NCI-H187 (cell line): ENCODE measurements around the gene TCF7.

Experiments
- DNase-seq, 2 experiments: peaks; one replicate each; lab custom pipeline; 2025; lab: John Stamatoyannopoulos, UW

Gene TCF7

DNA sequence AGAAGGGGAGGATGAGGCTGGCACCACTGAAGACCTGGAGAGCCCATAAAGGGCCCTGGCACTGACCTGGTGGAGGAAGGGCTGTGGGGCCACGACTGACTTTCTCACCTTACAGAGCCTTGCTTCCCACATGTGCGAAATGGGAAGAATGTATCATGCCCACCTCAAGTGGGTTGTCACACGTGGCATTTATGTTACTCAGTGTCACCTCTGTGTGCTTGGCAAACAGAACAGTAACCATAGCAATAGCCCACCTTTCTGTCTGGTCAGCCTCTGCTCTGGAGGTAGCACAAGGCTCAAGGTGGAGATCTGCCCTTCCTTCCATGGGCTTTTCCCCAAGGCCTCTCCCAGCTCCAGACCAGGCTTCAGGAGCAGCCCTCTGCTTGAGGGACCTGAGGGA, 16.7 kb downstream of the TCF7 start:
- no peak for DNase-seq

DNA sequence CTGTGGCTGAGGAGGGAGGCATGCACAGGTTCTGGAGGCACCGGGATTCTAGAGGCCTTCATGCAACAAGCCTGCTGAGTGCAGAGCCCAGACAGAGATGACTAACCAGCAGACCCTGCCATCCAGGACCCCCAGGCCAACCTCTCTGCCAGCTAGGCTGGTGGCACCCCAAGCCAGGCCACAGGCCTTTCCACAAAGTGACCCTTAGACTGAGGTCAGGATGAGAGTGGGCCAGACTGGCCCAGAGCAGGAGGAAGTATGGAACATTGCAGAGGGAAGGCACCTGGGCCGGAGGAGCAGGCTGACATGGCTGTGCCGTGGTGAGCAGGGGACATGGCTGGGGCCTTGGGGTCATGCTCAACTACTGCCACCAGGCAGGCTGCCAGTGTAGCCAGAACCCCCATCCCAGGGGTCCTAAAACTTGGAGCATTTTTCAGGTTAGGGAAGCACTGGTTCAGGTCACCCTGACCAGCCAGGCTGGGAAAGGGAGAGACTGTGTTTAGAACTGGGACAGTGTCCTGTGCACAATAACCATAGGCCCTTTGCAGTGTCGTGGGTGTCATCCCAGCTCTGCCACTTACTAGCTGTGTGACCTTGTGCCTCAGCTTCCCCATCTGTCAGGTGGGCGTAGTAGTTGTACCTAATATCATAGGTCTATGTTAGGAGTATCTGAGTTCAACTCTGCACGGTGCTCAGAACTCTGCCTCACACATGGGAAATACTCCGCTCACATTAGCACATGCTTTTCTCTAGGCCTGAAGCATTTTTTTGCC, 17.3 kb downstream of the TCF7 start:
- DNase-seq = no peak

DNA sequence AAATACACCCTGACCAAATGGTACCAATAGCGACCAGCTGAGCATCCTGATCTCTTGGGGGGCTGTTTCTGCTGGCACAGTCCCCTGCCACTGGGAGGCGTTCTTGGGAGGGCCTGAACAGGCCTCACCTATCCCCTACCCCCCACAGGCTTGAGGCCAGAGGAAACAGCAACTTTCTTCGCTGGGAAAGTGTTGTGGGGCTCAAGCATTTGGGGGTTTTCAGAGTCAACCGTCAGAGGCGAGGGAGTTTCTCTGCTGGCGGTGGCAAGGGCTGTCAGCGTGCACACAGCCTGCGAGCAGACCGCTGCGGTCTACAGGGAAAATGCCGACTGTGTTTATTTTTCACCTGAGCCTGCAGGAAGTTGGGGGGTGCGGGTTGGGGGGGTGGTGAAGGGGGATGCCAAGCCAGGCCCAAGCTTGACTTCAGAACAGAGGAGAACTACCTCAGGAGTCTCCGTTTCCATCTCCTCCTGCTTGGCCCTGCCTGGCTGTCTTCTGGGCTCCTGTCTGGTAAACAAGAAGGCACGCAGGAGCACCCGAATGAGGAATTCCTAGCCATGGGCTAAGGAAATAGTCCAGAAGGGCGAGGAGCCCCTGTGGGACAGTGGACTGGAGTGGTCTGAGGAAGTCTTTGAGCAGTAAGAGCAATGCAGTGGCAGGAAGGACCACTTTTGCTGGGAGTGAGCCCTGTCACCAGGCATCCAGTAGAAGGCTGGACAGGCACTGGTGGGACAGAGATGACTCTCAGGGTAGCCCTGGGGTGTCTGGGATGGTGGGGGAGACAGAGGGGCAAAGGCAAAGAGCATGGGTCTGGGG, 18.1 kb downstream of the TCF7 start:
- DNase-seq = no peak

DNA sequence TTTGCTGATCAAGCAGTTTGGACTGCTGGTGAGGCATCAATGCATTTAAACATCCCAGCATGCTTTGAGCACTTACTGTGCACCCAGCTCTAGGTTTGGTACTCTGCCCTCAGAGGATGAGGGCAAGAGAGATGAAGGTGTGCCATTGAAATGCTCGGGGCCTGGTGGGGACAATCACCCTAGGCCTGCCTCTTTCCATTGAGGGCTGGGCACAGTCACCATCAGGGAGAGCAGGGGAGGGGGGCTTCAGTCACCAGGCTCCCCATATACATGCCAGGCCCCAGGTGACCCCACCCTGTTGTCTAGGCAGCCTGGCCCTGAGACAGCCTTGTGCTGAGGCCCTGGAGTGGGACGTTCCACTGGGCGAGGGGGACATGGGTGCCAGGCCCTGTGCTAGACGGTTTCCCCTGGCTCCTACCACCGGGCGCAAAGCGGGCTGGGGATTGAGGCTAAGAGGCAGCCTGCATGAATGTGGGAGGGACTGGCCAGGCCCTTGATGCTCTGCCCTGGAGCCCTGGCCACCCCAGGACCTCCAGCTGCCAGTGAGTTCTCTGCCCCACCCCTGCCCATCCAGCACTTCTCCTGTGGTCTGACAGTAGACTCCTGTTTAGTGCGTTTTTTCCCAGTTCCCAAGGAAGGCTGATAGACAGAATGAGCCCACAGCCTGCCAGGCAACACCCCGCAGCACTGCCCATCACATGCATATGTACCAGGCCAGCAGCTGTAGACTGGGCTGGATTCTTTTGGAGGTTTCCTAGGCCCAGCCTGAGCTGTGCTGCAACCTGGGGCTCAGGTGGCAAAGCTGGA, 18.9 kb downstream of the TCF7 start:
- no peak for DNase-seq

DNA sequence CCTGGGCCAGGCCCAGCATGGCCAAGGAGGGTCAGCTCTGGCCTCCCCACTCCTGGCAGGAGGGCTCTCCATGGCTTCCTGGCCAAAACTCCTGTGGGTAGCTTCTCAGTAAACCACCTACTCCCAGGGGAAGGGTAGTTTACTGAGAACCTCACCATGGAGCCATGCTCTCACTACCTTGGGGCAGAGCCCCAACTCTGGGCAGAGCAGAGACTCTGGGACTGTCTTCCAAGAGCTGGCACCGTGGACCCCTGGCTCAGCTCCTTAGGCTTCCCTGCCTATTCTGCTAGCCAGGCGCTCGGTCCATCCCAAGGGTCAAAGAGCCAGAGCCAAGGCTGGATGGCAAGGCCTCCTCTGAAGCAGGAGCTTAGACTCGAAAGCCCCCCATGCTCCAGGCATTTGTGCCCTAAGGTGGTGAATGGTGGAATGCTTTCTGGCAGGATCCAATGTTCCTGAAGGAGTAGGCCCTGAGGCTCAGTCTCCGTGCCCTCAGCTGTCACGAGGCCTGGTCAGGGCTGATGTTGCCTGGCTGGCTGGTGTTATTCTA, 19.6 kb downstream of the TCF7 start:
- no peak for DNase-seq

DNA sequence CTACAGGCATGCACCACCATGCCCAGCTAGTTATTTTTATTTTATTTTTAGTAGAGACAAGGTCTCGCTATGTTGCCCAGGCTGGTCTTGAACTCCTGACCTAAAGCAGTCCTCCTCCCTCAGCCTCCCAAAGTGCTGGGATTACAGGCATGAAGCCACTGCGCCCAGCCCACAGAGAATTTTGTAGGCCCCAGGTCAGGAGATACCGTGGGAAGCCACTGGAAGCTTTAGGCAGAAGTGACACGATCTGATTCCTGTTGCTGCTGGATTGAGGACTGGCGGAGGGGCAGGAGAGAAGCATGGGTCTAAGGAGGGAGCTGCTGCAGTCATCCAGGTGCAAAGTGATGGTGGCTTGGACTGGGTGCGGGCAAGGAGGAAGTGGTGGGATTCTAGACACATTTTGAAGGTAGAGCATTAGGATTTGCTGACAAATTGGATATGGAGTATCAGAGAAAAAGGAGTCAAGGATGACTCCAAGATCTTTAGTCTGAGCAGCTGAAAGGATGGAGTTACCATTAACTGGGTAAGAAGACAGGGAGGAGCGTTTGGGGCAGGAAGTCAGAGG, 20.7 kb downstream of the TCF7 start:
- no peak for DNase-seq

DNA sequence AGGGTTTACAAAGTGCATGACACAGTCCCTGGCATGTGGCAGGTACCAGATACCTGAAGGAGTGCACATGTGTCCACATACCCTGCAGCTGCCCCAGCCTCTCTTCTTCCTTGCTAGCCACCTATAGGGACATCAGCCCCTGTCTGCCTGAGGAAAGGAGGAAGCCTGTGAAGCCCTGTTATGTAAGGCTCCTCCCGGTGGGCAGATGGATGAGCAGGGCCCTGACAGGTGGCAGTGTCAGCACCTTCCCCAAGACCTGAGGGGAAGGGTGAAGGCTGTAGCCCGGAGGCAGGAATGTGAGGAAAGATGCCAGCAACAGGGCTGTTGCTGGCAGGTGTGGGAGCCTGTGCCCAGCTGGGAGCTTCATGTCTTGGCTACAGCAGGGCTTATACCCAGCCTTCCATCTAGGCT, 21.7 kb downstream of the TCF7 start:
- DNase-seq = no peak

DNA sequence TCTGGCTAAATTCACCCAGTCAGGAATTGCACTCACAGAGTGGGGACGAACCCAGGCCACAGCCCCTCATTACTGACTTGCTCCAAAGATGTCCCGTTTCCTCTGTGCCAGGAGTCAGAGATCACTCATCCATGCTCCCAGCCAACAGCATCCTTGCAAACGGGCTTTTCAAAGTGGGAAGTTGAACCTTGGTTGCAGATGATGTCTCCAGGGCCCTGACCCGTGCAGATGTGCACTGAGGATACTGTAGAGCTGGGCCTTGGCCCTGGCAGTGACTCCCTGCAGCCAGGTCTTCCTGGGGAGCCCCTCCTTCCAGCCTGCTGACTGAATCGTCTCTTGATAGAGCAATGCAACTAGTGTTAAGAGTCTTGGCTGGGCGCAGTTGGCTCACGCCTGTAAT, 22.3 kb downstream of the TCF7 start:
- no peak for DNase-seq

DNA sequence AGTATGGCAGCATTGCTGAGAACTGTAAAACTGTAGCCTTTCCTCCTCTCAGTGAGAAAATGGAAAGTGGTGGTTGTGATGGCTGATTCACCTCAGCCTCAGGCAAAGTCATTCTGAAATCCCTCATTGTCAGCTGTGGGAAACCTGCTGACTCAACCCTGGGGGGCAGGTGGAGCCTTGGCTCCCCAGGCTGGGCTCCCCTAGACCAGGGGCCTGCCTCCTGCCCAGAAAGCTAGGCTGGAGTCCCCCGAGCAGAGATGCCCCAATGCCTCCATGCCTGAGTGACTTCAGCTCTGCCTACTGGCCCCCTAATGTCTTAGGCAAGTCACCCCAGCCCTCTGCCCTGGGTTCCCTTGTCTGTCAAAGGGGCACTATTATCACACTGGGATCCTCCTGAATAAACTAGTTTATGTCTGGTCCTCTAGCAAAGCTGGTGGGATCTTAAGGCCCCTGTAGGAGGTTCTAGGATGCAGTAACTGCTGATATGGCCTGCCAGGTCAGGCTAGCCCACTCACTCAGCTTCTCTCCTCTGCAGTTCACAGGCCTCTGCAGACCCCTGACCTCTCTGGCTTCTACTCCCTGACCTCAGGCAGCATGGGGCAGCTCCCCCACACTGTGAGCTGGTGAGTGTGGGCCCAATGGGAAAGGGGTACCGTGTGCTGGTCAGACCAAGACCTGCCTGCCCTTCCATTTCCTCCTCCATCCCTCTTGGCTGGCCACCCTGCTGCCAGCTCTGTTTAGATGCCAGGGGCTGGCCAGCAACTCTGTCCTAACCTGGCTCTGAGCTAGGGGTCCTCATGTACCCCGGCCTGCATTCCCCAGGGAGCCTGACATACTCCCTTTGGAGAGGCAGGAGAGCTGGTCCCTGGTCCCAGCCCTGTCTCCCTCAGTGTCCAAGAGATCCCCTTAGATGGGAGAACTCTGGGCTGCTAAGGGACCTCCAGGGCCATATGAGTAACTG, 24.2 kb downstream of the TCF7 start:
- DNase-seq = no peak

DNA sequence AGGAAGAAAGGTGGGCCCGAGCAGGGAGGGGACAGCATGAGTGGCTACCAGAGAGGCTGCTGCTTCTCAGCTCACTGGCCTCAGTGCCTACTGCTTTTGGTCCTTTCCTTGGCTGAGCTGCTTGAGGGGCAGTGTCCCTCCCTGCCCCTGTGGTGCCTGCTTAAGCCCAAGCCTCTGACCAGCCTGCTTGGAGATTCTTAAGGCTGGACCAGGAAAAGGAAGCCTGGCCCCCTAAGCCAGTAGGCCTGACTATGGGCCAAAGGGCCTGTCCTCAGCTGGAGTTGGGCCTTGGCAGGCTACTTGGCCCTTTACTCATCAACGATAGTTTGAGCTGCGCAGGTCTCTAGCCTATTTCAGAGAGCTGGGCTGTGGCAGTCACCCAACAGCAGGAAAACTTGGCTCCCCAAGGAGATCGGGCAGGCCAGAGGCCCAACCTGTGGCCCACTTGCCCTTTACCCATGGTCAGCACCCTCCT, 24.9 kb downstream of the TCF7 start:
- DNase-seq = no peak

DNA sequence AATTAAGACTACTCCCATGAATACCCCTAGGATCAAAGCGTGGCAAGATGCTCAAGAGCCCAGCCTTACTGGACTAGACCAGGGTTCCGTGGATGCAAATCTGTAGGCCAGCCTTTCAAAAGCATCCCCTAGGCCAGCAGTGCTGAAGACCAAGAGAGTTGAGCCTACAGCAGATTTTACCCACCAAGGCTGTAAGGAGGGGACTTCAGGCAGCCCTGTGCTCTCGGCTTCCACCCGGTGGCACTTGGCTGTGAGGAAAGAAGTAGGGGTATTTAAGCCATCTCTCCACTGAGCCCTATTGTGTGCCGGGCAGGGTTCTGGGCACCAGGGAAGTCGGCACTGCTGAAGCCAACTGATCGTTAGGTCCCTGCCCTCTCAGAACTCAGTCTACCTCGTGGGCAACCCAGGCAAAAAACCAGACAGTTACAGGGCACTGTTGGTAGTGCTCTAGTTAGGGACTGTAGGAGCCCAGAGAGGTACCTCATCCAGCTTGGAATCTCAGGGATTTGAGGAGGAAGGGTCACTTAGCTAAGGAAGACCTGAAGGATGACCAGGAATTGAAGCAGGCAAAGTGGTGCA, 25.5 kb downstream of the TCF7 start:
- DNase-seq = no peak

DNA sequence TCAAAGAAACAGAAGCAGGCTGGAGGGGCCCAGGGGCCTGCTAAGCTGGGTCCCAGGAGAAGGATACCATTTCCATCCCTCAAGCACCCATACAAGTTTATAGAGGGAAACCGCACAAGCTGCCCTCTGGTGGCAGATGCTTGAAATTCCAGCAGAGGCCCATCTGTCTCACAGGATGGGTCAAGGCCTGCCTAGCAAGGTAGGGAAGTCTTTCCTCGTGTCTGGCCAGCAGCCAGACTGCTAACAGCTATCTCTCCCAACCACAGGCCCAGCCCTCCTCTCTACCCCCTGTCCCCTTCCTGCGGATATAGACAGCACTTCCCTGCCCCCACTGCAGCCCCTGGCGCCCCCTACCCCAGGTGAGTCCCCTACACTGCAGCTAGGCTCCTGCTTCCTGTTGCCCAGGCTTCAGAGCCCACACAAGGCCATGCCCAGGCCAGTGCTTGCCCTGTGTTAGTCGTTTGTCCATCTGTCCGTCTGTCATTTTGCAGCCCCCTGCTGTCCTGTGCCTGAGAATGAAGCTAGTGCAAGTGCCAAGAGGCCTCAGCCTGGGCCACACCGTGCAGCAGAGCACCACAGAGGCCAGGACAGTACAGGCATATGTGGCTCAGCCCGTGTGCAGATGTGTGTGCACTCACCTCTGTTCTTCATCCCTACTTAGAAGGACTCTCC, 26.2 kb downstream of the TCF7 start:
- DNase-seq = no peak

DNA sequence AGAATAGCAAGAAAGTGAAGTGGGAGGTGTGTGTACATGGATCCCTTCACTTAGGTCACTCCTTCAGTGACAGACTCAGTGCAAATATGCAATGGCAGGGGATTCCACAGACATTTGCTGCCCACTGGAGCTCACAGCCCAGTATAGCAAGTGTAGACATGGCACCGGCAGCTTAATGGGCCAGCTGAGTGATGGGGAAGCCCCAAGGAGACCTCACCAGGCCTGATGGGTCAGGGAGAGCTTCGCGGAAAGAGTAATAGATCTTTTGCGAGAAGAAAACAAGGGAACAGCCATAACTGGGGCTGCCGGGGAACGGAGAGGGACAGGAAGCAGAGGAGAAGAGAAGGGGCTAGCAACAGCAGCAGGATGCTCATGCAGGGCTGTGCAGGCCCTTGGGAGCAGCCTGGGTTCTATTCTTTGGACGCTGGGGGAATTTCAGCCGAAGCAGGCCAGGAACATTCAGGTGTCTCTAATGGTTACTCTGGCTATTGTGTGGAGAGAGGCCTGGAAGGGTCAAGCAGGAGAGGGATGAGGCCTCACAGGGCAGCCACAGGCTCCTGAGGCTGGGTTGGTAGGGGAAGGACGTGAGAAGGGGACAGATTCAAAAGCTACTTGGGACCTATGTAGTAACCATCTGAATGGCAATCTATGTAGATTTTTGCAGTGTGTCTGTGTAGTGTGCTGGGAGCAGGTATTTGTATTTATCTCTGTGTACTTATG, 27.0 kb downstream of the TCF7 start:
- no peak for DNase-seq

DNA sequence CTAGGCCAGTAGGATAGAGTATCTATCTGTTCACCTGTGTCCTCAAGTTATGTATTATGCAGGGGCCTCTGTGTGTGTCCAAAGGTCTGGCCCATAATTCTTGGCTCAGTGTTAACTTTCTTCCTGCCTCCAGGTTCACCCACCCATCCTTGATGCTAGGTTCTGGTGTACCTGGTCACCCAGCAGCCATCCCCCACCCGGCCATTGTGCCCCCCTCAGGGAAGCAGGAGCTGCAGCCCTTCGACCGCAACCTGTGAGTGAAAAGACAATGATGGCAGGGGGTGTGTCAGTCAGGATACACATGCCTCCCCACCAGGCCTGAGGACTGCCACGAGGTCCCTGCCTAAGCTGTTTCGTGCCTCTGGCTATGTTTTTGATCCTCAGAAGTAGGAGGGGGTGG, 27.6 kb downstream of the TCF7 start:
- no peak for DNase-seq

DNA sequence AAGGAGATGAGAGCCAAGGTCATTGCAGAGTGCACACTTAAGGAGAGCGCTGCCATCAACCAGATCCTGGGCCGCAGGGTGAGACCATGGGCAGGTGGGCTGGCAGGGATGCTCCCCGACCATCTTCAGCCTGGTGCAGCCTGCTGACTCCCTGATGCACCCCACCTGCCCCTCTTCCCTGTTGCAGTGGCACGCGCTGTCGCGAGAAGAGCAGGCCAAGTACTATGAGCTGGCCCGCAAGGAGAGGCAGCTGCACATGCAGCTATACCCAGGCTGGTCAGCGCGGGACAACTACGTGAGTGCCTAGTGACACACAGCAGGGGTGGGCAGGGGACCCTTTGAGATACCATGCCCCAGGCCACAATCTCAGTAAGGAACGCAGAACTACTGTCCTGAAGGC, 28.3 kb downstream of the TCF7 start:
- DNase-seq = no peak

DNA sequence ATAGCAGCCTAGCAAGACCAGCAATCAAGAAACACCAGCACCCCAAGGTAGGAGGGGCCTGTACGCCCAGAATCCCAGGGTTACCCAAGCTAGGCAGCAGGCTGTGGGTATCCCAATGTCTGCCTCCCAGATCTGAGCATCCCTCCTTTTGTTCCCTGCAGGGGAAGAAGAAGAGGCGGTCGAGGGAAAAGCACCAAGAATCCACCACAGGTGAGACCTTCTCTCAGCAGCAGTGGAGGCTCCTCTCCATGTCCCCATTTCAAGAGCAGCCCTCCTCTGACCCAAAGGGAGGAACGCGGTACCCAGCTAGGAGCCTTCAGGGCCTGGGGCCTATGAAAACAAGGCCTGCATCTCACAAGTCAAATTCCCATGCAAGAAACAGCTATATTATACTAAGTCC, 28.9 kb downstream of the TCF7 start:
- no peak for DNase-seq

DNA sequence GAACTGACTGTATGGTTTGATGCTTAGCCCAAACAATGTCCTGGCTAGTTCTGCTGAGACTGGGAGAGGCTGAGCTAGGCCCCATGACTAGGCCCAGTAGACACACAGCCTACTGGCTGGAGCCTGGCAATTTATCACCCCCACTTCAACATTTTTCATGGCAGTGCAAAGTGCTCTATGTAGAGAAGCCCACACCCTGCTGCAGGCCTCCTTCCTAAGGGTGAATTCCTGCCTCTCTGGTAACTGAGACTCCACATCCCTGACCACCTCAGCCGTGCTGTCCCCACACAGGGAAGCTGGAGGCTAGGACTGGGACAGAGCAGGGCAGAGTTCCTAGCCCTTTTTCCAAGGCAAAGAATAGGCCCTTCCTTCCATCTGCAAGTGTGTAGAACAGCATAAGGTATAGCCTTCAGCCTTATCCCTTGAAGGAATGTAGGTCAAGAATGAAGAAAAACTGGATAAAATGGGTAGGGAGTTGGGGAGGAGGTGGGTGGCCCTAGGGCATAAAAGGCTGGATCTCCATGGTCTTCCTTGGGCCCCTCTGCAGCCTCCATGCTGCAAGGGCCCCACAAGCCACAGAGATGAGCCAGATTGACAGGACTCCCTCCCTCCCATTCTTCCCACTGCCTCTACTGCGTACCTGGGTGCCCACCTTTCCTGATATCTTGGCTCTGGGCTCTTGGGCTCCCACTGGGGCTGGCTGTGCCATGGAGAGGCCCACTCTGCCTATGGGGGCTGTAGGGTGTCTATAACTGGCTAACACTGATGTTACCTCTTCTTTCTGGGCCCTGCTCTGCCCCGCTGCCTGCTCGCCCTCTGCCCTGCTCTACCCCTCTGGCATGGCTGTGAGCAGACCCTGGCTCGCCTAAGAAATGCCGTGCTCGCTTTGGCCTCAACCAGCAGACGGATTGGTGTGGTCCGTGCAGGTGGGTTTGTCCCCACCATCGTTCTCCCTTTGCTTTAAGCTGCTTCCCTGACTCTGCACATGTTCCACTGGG, 29.8 kb downstream of the TCF7 start:
- no peak for DNase-seq
